Stomach smooth muscle (tissue), 2 donors: ENCODE results near the gene GGACT.
"Not testable (repeated sequence)": the region's sequence is repeated elsewhere in the genome, so short reads cannot be mapped to it uniquely, and the experiment has no call there.

Source experiments
- H3K27ac ChIP-seq: one replicate; pipeline ENCODE4 v1.7.0; 2013; ENCODE audit warnings: mild to moderate bottlenecking, low read length, inconsistent platforms
- H3K27me3 ChIP-seq, 2 donors: one replicate each; pipeline ENCODE4 v1.7.0; 2013; ENCODE audit warnings: low read length in 2 of 2; ENCODE audit not compliant: insufficient read depth in 2 of 2, control insufficient read depth in 1 of 2
- H3K36me3 ChIP-seq, 2 donors: one replicate each; pipeline ENCODE4 v1.7.0; 2013; ENCODE audit warnings: low read length in 2 of 2; ENCODE audit not compliant: control insufficient read depth in 2 of 2, insufficient read depth in 2 of 2
- H3K4me1 ChIP-seq: one replicate; pipeline ENCODE4 v1.7.0; 2013; ENCODE audit warnings: low read length; ENCODE audit not compliant: control insufficient read depth, insufficient read depth
- H3K4me3 ChIP-seq, 2 donors: one replicate each; pipeline ENCODE4 v1.7.0; 2013; ENCODE audit warnings: low read length in 2 of 2
- H3K9ac ChIP-seq, 2 donors: one replicate each; pipeline ENCODE4 v1.7.0; 2013; ENCODE audit warnings: low read length in 2 of 2, mild to moderate bottlenecking in 1 of 2
- H3K9me3 ChIP-seq, 2 donors: one replicate each; pipeline ENCODE4 v1.7.0; 2013; ENCODE audit warnings: low read length in 2 of 2; ENCODE audit not compliant: control insufficient read depth in 2 of 2
- donor health status: healthy.
- donor health status: Pancreatic carcinoma.

GGACT gene

GRCh38 chr13:100529666-100530377, 58.8 kb downstream of the GGACT start:
- no peaks in the 10 kb centered on the region for H3K27me3 ChIP-seq
- peaks cover 0 to 15% of the 10 kb centered on the region in 2 donors for H3K36me3 ChIP-seq
- H3K4me3 ChIP-seq, result no peak overlapping the region
- H3K9me3 ChIP-seq, result no peaks in the 10 kb centered on the region
- H3K9ac ChIP-seq, result no peak overlapping the region
- H3K27ac ChIP-seq, result no peak overlapping the region
- H3K4me1 ChIP-seq, result peaks cover 3% of the 10 kb centered on the region

- H3K4me1 ChIP-seq, result peaks cover 3% of the 10 kb centered on the region
- no peaks in the 10 kb centered on the region for H3K9me3 ChIP-seq
- peaks cover 0 to 15% of the 10 kb centered on the region in 2 donors for H3K36me3 ChIP-seq
Observed at GRCh38 chr13:100528820-100529219, 59.8 kb downstream of the GGACT start.

GRCh38 chr13:100528353-100528752, 60.2 kb downstream of the GGACT start:
- H3K27ac ChIP-seq, result no peak overlapping the region
- no peaks in the 10 kb centered on the region for H3K9me3 ChIP-seq
- H3K4me3 ChIP-seq, result no peak overlapping the region
- peaks cover 0 to 15% of the 10 kb centered on the region in 2 donors for H3K36me3 ChIP-seq
- H3K9ac ChIP-seq, result no peak overlapping the region
- no peaks in the 10 kb centered on the region for H3K27me3 ChIP-seq
- H3K4me1 ChIP-seq, result no peaks in the 10 kb centered on the region

More at GRCh38 chr13:100528820-100529219, 59.8 kb downstream of the GGACT start:
- no peak overlapping the region for H3K9ac ChIP-seq
- no peak overlapping the region for H3K4me3 ChIP-seq
- H3K27me3 ChIP-seq, result no peaks in the 10 kb centered on the region
- H3K27ac ChIP-seq, result no peak overlapping the region

- Histone ChIP-seq H3K4me1 (no peaks in the 10 kb centered on the region), H3K9me3 (no peaks in the 10 kb centered on the region), H3K4me3 (no peak overlapping the region), H3K27ac (no peak overlapping the region), H3K9ac (no peak overlapping the region), H3K27me3 (no peaks in the 10 kb centered on the region), H3K36me3 (peaks cover 0 to 11% of the 10 kb centered on the region in 2 donors)
Observed at GRCh38 chr13:100527644-100528043, 60.9 kb downstream of the GGACT start.

- Histone ChIP-seq H3K4me1 (no peaks in the 10 kb centered on the region), H3K9me3 (no peaks in the 10 kb centered on the region), H3K4me3 (no peak overlapping the region), H3K9ac (no peak overlapping the region), H3K27me3 (no peaks in the 10 kb centered on the region), H3K36me3 (peaks cover 0 to 10% of the 10 kb centered on the region in 2 donors), H3K27ac (no peak overlapping the region)
Observed at GRCh38 chr13:100526318-100527000, 62.1 kb downstream of the GGACT start.

- Histone ChIP-seq H3K4me3 (no peak overlapping the region), H3K9ac (no peak overlapping the region), H3K9me3 (no peaks in the 10 kb centered on the region), H3K4me1 (no peaks in the 10 kb centered on the region), H3K27me3 (no peaks in the 10 kb centered on the region), H3K27ac (no peak overlapping the region), H3K36me3 (peaks cover 0 to 10% of the 10 kb centered on the region in 2 donors)
Observed at GRCh38 chr13:100525453-100526317, 62.9 kb downstream of the GGACT start.

- not testable (repeated sequence) for H3K27ac ChIP-seq, H3K9ac ChIP-seq, H3K4me1 ChIP-seq, H3K36me3 ChIP-seq, H3K9me3 ChIP-seq, H3K4me3 ChIP-seq, H3K27me3 ChIP-seq
Observed at GRCh38 chr13:100524688-100525087, 63.9 kb downstream of the GGACT start.

- Histone ChIP-seq H3K4me3 (no peak overlapping the region), H3K27me3 (no peaks in the 10 kb centered on the region), H3K9me3 (no peaks in the 10 kb centered on the region), H3K4me1 (no peaks in the 10 kb centered on the region), H3K9ac (no peak overlapping the region), H3K36me3 (peaks cover 0 to 4% of the 10 kb centered on the region in 2 donors), H3K27ac (no peak overlapping the region)
Observed at GRCh38 chr13:100523981-100524386, 64.6 kb downstream of the GGACT start.

- no peak overlapping the region for H3K4me3 ChIP-seq
- no peak overlapping the region for H3K9ac ChIP-seq
- H3K4me1 ChIP-seq, result no peaks in the 10 kb centered on the region
- H3K27ac ChIP-seq, result no peak overlapping the region
- H3K9me3 ChIP-seq, result no peaks in the 10 kb centered on the region
- H3K36me3 ChIP-seq, result peaks cover 0 to 4% of the 10 kb centered on the region in 2 donors
- H3K27me3 ChIP-seq, result no peaks in the 10 kb centered on the region
Observed at GRCh38 chr13:100523411-100523810, 65.2 kb downstream of the GGACT start.

GRCh38 chr13:100522618-100523309, 65.8 kb downstream of the GGACT start:
- Histone ChIP-seq H3K4me3 (no peak overlapping the region), H3K4me1 (no peaks in the 10 kb centered on the region), H3K9me3 (no peaks in the 10 kb centered on the region), H3K36me3 (peaks cover 0 to 3% of the 10 kb centered on the region in 2 donors), H3K27me3 (no peaks in the 10 kb centered on the region), H3K27ac (no peak overlapping the region), H3K9ac (no peak overlapping the region)
